HG03175 (cell line): ENCODE results near the gene FETUB.
"Not testable (repeated sequence)": the region's sequence is repeated elsewhere in the genome, so short reads cannot be mapped to it uniquely, and the experiment has no call there.

ENCODE experiments used
- ATAC-seq: cut with Tn5 transposase; IDR thresholded peaks from one replicate; pipeline ENCODE4 v1.9.1; 2021; ENCODE audit warnings: mild to moderate bottlenecking, moderate library complexity; ENCODE audit not compliant: unreplicated experiment

Gene FETUB

DNA sequence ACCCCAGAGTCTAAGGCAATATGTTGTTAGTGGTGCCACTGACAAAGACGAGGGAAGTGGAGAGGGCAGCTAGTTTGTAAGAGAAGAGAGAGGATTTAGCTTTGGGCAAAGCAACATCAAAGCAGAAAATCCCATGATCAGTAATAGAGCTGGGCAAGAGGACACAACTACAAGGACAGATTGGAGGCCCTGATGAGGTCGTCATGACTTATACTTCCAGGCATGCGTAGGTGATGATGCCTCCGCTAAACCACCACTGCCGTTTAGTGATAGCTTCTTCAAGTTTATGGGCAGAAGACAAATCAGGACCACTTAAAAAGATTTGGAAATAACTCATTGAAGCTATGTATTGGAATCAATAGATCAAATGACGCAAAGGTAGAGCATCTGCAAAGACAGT is 28.2 kb downstream of the FETUB start:
- no peak for ATAC-seq

DNA sequence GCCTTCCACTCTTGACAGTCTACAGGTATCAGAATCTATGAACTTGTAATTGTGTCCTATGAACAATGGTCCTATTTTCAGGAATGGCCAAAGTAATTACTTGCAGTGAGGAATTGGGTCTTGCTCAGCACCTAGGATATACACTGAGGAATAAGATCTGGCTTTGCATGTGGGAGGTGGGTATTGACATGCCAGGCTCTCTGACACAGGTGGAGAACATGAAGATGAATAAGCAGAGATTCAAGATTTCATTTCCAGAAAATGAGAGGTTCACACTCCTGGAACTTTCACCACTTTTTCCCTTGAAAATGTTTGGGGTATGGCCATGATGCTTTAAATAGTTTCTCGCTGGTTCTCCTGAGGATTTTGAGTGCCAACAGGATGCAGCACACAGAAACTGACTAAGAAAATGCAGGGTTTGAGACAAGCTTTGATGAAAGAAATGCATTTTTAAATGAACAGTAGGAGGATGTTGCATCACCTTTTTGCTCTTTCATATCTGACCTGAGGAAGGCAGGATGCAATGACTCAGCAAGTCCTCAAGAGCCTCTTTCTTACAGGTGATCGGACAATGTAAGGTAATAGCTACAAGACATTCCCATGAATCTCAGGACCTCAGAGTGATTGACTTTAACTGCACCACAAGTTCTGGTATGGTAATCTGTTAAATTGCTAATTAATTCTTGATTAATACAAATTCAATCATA is 29.3 kb downstream of the FETUB start:
- no peak for ATAC-seq

DNA sequence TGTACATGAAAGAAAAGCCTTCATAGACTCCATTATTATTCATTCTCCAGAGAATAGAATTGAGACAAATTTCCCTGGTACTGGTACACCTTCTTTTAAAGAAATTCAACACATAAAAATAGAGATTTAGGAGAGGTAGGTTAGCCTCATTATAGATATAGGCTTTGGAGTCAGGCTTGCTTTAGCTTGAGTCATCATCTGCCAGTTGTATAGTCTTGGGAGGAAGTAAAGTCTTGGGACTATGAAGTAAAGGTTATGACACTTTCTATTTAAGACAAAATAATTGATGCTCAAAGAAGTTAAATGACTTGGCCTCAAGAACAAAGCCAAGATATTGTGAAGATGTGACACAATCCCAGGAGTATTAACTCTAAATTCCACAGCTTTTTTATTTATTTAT is 30.0 kb downstream of the FETUB start:
- no peak for ATAC-seq

DNA sequence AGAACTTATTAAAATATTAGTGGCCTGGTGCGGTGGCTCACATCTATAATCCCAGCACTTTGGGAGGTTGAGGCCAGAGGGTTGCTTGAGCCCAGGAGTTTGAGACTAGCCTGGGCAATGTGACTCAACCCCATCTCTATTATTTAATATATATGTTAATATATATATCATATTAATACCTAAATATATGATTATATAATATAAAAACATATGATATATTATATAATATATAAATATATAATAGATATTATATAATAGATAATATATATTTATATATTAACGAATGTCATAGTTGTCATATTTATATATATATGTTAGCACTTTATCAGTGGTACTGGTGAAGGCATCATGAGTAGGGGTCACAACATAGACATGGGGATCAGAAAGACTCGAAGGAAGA is 30.9 kb downstream of the FETUB start:
- ATAC-seq = no peak

DNA sequence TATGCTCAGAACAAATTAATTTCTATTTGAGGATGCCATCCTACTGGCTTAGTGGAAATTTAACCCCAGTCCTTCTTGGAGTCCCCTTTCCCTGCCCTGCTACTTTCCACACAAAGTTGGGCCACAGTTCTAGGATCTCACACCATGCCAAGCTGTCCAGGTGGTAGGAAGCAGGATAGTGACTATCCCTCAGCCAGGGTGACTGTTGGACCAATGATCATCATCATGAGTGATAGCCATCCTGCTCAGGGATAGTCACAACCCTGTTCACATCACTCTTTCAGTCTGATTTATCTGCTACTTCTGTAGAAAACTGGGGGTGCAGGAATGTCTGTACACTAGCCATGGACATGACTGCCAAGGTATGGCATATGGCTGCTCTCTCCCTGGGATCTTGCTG is 38.4 kb downstream of the FETUB start:
- ATAC-seq = no peak

DNA sequence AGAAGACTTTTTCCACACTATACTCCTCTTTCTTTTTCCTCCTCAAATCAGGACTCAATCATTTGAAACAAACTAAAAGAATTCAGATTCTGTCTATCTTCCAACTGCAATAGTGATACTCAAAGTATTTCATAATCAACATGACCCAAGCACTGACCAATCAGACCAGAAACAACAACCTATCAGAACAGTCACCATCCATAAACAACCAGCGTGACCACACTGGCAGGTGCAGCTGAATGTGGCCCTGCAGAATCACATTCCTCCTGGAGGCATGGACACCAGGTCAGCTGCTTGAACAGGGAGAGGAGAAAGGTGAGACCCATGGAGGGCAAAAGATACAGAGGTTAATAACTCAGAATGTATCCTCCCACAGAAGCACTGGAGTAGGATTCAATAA is 39.0 kb downstream of the FETUB start:
- no peak for ATAC-seq

DNA sequence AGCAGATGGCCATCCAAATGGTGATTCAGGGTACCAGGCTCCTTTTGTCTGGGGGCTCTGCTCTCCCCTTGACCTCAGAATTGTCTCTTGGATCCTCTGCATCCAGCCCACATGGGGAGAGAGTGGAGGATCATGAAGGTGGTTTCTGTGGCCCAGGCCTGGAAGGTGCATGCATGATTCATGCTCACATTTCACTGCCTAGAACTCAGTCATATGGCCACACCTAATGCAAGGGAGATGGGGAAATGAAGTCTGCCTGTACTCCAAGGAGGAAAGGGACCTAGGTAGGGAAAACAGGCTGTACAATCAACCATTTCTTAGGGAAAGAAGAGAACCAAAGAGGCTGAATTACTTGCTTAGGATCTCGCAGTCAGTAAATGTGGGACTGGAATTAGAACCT is 40.7 kb downstream of the FETUB start:
- no peak for ATAC-seq

DNA sequence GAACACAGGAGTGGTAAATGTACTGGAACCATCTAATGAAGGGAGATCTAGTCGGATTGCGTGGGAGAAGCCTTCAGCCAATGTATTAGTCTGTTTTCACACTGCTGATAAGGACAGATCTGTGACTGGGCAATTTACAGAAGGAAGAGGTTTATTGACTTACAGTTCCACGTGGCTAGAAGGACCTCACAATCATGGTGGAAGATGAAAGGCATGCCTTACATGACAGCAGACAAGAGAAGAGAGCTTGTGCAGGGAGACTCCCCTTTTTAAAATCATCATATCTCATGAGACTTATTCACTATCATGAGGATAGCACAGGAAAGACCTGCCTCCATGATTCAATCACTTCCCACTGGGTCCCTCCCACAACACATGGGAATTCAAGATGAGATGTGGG is 42.6 kb downstream of the FETUB start:
- ATAC-seq = no peak

DNA sequence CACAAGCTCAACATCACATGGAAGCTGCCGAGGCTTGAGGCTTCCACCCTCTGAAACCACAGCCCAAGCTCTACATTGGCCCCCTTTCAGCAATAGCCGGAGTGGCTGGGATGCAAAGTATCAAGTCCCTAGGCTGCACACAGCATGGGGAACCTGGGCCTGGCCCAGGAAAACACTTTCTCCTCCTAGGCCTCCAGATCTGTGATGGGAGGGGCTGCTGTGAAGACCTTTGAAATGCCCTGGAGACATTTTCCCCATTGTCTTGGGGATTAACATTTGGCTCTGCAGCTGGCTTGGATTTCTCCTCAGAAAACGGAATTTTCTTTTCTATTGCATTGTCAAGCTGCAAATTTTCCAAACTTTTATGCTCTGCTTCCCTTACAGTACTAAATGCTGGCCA is 43.8 kb downstream of the FETUB start:
- ATAC-seq = no peak

DNA sequence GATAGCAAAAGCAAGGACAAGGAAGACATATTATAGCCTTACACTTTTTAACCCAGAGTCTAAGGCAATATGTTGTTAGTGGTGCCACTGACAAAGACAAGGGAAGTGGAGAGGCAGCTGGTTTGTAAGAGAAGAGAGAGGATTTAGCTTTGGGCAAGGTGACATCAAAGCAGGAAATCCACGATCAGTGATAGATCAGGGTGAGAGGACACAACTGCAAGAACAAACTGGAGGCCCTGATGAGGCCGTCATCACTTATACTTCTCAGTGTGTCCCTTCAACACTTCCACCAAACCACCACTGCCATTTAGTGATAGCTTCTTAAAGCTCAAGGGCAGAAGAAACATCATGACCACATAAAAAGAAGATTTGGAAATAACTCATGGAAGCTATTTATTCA is 46.3 kb downstream of the FETUB start:
- not testable (repeated sequence) for ATAC-seq

DNA sequence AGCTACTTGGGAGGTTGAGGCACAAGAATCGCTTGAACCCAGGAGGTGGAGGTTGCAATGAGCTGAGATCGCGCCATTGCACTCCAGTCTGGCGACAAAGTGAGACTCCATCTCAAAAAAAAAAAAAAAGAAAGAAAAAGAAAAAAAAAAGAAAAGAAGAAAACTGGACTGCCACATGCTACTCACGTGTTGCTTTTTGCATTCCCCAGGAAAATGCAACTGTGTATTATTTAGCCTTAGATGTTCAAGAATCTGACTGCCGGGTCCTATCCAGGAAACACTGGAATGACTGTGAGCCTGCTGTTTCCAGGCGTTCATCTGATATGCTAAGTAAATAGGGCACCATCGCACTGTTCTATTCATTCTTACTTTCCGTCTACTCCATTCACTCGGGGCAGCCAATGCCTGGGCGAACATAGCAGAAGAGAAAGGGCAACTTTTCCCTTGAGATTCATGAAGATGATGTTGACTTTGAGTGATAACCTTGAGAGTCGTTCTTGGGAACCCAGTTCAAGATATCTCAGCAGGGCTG is 47.0 kb downstream of the FETUB start:
- ATAC-seq = no peak

DNA sequence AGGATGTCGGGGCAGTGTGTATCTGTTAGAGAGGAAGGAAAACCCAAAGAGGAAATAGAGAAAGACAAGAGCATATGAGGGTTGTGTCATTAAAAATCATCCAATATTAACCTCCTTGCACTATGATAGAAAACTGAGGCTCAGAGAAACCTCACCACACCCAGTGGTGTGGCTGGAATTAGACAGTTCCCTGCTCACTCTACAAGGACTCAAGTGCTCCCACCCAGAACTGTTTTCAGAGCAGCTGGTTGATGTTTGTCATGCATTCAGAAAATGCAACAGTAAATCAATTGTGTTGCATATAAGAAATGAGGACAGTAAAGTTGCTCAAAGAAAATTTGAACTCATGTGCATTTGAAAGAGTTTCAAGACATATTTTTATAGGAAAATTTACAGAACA is 50.1 kb downstream of the FETUB start:
- not testable (repeated sequence) for ATAC-seq

DNA sequence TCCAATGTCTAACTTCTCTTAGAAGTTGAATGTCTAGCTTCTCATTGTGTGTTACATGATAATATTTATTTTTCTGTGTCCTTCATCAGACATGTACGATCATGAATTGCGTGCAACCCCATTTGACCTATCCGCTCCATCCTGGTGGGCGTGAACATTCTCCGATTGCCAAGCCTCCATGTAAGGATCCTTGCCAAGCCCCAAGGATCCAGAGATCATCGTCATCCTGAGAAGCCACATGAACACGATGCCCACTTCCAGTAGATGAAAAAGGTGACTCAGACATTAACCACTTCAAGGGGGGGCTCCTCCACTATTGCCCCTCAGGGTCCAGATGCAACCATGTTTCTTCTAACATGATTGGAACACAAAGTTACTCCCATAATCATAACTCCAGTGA is 51.5 kb downstream of the FETUB start:
- ATAC-seq = no peak

DNA sequence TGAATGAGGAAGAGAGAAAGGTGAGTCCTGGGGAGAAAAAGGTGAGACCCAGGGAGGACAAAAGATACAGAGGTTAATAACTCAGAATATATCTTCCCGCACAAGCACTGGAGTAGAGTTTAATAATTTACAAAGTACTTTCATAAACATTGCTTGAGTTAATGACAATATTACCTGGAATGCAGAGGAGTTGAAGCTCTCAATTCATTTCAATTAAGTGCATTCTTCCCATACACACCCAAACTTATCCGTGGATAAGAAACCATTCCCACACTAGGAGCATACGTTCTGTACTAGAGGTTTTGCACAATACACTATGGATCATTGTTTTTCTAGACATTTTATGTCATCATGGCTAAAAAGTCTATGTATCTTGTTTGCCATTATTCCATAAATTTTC is 53.6 kb downstream of the FETUB start:
- no peak for ATAC-seq

DNA sequence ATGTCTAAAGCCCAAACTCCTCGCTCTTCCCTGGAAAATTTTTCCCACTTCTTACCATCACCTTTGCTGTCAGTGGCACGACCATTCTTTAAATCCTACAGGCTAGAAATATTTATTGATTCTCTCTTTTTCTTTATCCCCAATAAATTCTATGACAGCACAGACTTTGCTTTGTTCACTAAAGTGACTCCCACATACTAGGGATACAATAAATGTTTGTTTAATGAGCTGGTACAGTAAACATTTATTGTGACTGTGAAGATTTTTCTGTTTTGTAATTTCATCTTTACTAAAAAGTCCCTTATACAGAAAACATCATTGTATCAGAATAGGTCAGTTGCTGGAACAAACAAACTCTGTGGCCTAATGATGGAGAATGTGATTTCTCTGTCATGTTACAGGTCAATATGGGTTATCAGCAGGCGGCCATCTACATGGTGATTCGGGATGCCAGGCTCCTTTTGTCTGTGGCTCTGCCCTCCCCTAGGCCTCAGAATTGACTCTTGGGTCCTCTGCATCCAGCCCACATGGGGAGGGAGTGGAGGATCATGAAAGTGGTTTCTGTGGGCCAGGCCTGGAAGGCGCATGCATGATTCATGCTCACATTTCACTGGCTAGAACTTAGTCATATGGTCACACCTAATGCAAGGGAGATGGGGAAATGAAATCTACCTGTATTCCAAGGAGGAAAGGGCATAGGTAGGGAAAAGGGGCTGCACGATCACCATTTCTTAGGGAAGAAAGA is 54.3 kb downstream of the FETUB start:
- no peak for ATAC-seq

DNA sequence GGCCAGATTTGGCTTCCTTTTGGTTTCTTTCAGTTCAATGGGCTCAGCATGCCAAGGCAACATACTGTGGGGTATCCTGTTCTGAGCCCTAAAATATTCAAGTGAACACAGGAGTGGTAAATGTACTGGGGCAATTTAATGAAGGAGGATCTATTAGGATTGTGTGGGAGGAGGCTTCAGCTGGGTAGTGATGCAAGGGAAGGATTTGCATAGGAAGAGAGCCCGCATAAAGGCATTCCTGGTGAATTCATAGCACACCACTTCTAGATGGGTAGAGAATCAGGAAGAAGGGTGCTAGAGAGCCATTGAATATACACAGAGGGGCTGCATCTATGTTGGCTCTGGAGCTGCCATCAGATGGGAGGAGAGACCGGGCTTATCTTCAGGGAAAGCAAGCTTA is 56.3 kb downstream of the FETUB start:
- ATAC-seq = no peak

DNA sequence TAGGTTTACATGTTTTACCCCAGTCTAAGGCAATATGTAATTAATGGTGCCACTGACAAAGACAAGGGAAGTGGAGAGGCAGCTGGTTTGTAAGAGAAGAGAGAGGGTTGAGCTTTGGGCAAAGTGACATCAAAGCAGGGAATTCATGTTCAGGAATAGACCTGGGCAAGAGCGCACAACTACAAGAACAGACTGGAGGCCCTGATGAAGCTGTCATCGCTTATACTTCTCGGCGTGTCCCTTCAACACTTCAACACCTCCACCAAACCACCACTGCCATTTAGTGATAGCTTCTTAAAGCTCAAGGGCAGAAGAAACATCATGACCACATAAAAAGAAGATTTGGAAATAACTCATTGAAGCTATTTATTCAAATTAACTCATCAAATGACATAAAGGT is 57.3 kb downstream of the FETUB start:
- no peak for ATAC-seq

DNA sequence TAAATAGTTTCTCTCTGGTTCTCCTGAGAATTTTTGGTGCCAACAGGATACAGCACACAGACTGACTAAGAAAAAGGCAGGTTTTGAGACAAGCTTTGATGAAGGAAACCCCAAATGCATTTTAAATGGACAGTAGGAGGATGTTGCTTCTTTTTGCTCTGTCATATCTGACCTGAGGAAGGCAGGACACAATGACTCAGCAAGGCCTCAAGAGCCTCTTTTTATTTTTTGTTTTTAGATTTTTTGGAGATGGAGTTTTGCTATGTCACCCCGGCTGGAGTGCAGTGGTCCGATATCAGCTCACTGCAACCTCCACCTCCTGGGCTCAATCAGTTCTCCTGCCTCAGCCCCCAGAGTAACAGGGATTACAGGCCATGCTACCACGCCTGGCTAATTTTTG is 60.1 kb downstream of the FETUB start:
- ATAC-seq = no peak

DNA sequence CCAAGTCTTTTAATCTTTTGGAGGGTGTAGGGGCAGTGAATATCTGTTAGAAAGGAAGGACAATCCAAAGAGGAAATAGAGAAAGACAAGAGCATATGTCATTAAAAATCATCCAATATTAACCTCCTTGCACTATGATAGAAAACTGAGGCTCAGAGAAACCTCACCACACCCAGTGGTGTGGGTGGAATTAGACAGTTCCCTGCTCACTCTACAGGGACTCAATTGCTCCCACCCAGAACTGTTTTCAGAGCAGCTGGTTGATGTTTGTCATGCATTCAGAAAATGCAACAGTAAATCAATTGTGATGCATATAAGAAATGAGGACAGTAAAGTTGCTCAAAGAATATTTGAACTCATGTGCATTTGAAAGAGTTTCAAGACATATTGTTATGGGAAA is 62.3 kb downstream of the FETUB start:
- ATAC-seq = not testable (repeated sequence)
